ENCODE measurements around the gene ZDHHC22.

ZDHHC22 gene

GRCh38 chr14:77082356-77082755, 59.2 kb downstream of the ZDHHC22 start:
- H3K9ac ChIP-seq (ENCODE audit: low read length): no peak overlapping the region
- H4K20me1 ChIP-seq (ENCODE audit: insufficient read depth, low read length): no peaks in the 10 kb centered on the region
- no peak overlapping the region for H3K4me3 ChIP-seq (ENCODE audit: low read depth, low read length, poor library complexity, severe bottlenecking)
- H3K36me3 ChIP-seq (ENCODE audit: insufficient read depth, low read length): no peaks in the 10 kb centered on the region; the same call in 1 of the 2 replicates
- H3K79me2 ChIP-seq (ENCODE audit: insufficient read depth, low read length): no peaks in the 10 kb centered on the region
- H3K9me3 ChIP-seq (ENCODE audit: low read length): no peaks in the 10 kb centered on the region
- H3K4me2 ChIP-seq (ENCODE audit: low read length): no peak overlapping the region
- no peak overlapping the region for H3K27ac ChIP-seq (ENCODE audit: low read depth, low read length, poor library complexity, severe bottlenecking)
- no peaks in the 10 kb centered on the region for H3K4me1 ChIP-seq (ENCODE audit: insufficient read depth, low read length, severe bottlenecking)
- TF ChIP-seq CTCF (IDR thresholded peaks at IDR 0.05; ENCODE audit: low read length) (no peak), EZH2 (IDR thresholded peaks at IDR 0.05; ENCODE audit: borderline replicate concordance, low read length) (no peak)
- H3K9me2 ChIP-seq (ENCODE audit: low read depth, low read length): no peaks in the 10 kb centered on the region
- 0 out of 2 replicates have a peak, but pooled peaks cover 6% of the 10 kb centered on the region for H3K27me3 ChIP-seq (ENCODE audit: insufficient read depth, low read length)
- no peak overlapping the region for H2AFZ ChIP-seq (ENCODE audit: low read length)
- no peaks in the 10 kb centered on the region for H3F3A ChIP-seq (ENCODE audit: insufficient read depth, low read length)

Measured in OCI-LY1 (cell line).